Adrenal gland (tissue), 12 donors: ENCODE results near the gene FAR2. TPM values are rescaled to one million over a fixed set of nuclear protein-coding genes. Genes with fewer than 3 reads are reported as not detected.

ENCODE experiments used
- DNase-seq, 7 donors: peaks; one replicate each; pipeline ENCODE4 v3.0.0-alpha.2; 2019 to 2020
- H3K27ac ChIP-seq, 5 donors: fragments of 200-600 bp; sonication (generic) in 4 of 5; 1 replicate in 3 of 5; 2 replicates in 2 of 5; pipeline versions ENCODE4 v1.5.1 to v1.8.0; 2016 to 2020; ENCODE audit warnings: mild to moderate bottlenecking in 1 of 5
- H3K27me3 ChIP-seq: fragments of 200-600 bp; 2 replicates; pipeline ENCODE4 v1.8.0; 2021
- H3K36me3 ChIP-seq, 2 donors: fragments of 200-600 bp; replicated peaks in 1 of 2; 1 replicate in 1 of 2; 2 replicates in 1 of 2; pipeline versions ENCODE4 v1.5.1 to v1.8.0; 2018 to 2022
- H3K4me1 ChIP-seq, 2 donors: fragments of 200-600 bp; replicated peaks in 1 of 2; 1 replicate in 1 of 2; 2 replicates in 1 of 2; pipeline versions ENCODE4 v1.5.1 to v1.8.0; 2018 to 2021
- H3K4me3 ChIP-seq, 4 donors: fragments of 200-600 bp; sonication (generic) in 3 of 4; one replicate each; pipeline ENCODE4 v1.5.1; 2016 to 2018
- H3K9me3 ChIP-seq, 3 donors: fragments of 200-600 bp; sonication (generic) in 1 of 3; replicated peaks in 1 of 3; 1 replicate in 2 of 3; 2 replicates in 1 of 3; pipeline versions ENCODE4 v1.5.1 to v1.8.0; 2016 to 2021
- POLR2A ChIP-seq, 2 donors: fragments of 450-650 bp; IDR thresholded peaks; one replicate each; pipeline ENCODE4 v1.6.1; 2017; ENCODE audit warnings: antibody characterized with exemption in 2 of 2, mild to moderate bottlenecking in 2 of 2, moderate library complexity in 1 of 2
- WGBS, 4 donors: extraction: QIAGEN DNeasy Blood & Tissue Kit in 2 of 4; methylation state at CpG; one replicate each; pipeline versions ENCODE4 v1.1.5 to v1.1.7; 2013 to 2017; 5-methylcytosine and 5-hydroxymethylcytosine counted together
- intact Hi-C, 2 donors: fragments of 100-400 bp; cut with DNase I; formaldehyde crosslinking; loops; one replicate each; pipeline versions ENCODE4 v1.14.1 to v1.15.0; 2022 to 2023
- polyA plus RNA-seq, 3 donors: library from polyadenylated mRNA; stranded (reverse); fragments of 200-250 nt in 2 of 3; fragments of 350-450 nt in 1 of 3; fragmentation: Illumina TruSeq in 1 of 3; extraction: RNeasy Lipid Tissue Mini Kit (QIAGEN cat#74804) in 1 of 3; gene quantifications; one replicate each; pipeline ENCODE4 v1.2.3, GENCODE V29; 2013 to 2014
- total RNA-seq, 9 donors: library from RNA; depleted of rRNA in 4 of 9; stranded (reverse); fragments of >200 nt in 4 of 9; fragments of 120-200 nt in 1 of 9; fragmentation: NEBNext Ultra II Directional in 1 of 9; extraction: Animal tissue kit (Norgen Biotek cat#: 25700) in 1 of 9; gene quantifications; one replicate each; pipeline versions ENCODE4 v1.1.0 to v1.2.4, GENCODE V29; 2013 to 2023
- TF ChIP-seq, protein P1 (sequence below), 6 experiments: fragments of 450-650 bp in 4 of 6; fragments of 200-600 bp in 2 of 6; sonication (generic) in 1 of 6; IDR thresholded peaks; 1 replicate in 5 of 6; 2 replicates in 1 of 6; pipeline versions ENCODE4 v1.5.1 to v1.8.0; 2016 to 2021; ENCODE audit warnings: antibody characterized with exemption in 6 of 6, mild to moderate bottlenecking in 2 of 6, moderate library complexity in 1 of 6
- donor health status: healthy with polysubstance abuse.
- donor health status: Bipolar disorder and iron deficiency.
- donor health status: DM: yes; HTN: yes; CAD: no.
- donor health status: DM: no; HTN: no; CAD: no.
- donor health status: DM: no; HTN: no; CAD: no.
- donor health status: DM: yes; HTN: yes; CAD: no.

The FAR2 gene
- total and polyA plus RNA-seq, 12 donors: 1.9 to 10.3 (median 4.9) TPM

DNA sequence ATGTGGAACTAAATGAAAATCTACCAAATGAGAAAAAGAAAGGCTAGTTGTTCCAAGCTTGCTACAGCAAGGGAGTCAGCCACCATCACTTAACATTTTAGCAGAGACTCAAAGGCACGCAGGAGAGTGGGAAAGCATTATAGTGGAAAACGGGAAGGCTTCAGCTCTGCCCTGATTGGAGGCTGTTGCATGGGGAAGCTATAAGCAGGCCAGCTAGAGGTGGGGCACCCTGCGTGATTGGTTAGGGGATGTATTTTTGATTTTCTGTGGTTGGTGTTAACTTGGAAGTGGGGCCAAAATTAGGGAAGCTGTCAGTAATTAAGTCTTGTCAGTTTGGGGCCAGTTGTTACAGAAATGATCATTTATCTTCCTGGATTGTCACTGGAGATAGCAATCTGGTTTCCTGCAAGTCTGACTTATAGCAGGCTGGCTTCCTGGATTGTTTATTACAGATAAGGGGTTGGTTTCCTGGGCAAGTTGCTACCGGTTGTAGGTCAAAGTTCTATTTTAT, 93.9 kb downstream of the FAR2 start:
- H3K36me3 ChIP-seq: no peaks in the 10 kb centered on the region
- 45 to 65% (median 50%) methylated on average over 4 of the region's 4 CpGs for WGBS, 4 donors
- H3K9me3 ChIP-seq: no peaks in the 10 kb centered on the region
- H3K4me3 ChIP-seq: no peak overlapping the region
- intact Hi-C loops: no loop called here
- peak overlapping the region in 2 of 5 donors; percentile 46 to 57 for H3K27ac ChIP-seq
- H3K4me1 ChIP-seq: peaks cover 0 to 5% of the 10 kb centered on the region in 2 donors
- TF ChIP-seq POLR2A (IDR thresholded peaks at IDR 0.05): no peak
- TF ChIP-seq, protein P1, sequence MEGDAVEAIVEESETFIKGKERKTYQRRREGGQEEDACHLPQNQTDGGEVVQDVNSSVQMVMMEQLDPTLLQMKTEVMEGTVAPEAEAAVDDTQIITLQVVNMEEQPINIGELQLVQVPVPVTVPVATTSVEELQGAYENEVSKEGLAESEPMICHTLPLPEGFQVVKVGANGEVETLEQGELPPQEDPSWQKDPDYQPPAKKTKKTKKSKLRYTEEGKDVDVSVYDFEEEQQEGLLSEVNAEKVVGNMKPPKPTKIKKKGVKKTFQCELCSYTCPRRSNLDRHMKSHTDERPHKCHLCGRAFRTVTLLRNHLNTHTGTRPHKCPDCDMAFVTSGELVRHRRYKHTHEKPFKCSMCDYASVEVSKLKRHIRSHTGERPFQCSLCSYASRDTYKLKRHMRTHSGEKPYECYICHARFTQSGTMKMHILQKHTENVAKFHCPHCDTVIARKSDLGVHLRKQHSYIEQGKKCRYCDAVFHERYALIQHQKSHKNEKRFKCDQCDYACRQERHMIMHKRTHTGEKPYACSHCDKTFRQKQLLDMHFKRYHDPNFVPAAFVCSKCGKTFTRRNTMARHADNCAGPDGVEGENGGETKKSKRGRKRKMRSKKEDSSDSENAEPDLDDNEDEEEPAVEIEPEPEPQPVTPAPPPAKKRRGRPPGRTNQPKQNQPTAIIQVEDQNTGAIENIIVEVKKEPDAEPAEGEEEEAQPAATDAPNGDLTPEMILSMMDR (IDR thresholded peaks at IDR 0.05): no peak
- H3K27me3 ChIP-seq: no peaks in the 10 kb centered on the region
- DNase-seq: peak in 1 of 7 donors; percentile 5

DNA sequence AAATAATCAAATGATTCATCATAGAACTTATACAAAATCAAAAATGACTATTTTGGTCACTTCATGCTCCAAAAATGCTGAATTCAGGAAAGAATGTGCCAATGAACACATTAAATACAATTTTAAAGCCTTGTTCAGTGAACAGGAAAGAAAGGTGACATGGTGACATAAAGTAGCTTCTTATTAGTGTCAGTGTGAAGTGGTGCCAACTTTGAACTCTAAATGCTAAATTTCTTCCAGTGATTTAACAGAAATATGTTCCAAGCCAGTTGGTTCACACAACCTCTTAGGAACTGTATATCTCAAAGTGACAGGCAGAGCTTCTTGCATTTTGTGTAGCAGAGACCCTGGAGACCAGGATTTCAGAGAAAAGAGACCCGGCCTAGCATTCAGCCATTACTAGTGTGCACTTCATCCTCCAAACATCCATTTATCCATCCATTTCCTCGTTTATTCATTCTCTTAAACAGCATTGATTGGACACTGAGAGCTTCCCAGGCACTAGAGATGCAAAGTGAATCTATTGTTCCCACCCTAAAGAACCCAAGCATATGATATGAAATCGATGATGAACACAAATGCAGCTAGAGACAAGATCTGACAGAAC, 95.2 kb downstream of the FAR2 start:
- DNase-seq: no peak
- WGBS, 4 donors: 86 to 94% (median 91%) methylated on average over 3 of the region's 3 CpGs
- Histone ChIP-seq H3K36me3 (no peaks in the 10 kb centered on the region), H3K4me3 (no peak overlapping the region), H3K27ac (no peak overlapping the region), H3K27me3 (no peaks in the 10 kb centered on the region), H3K4me1 (peaks cover 0 to 5% of the 10 kb centered on the region in 2 donors), H3K9me3 (no peaks in the 10 kb centered on the region)
- intact Hi-C loops: no loop called here
- TF ChIP-seq, protein P1 (IDR thresholded peaks at IDR 0.05): no peak
- TF ChIP-seq POLR2A (IDR thresholded peaks at IDR 0.05): no peak

DNA sequence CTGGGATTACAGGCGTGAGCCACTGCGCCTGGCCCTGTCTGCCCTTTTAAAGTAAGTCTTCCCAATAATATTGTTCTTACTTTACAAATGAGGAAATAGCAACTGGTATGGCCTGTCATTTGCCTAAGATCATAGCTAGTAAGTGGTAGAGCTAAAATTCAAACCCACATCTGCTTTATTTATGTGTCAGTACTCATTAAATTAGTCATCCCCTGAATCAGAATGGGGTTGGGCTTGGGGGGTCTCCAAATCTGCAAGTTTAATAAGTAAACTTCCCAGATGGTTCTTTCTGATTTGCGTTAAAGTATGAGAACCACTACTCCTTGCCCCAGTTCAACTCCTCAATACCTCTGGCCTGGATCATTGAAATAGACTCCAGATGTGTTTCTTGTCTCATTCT, 96.2 kb downstream of the FAR2 start:
- intact Hi-C loops: no loop called here
- no peaks in the 10 kb centered on the region for H3K27me3 ChIP-seq
- no peak overlapping the region for H3K27ac ChIP-seq
- TF ChIP-seq POLR2A (IDR thresholded peaks at IDR 0.05): no peak
- TF ChIP-seq, protein P1 (IDR thresholded peaks at IDR 0.05): no peak
- no peak for DNase-seq
- H3K4me3 ChIP-seq: no peak overlapping the region
- H3K4me1 ChIP-seq: peaks cover 0 to 5% of the 10 kb centered on the region in 2 donors
- 84 to 97% (median 93%) methylated on average over 3 of the region's 3 CpGs for WGBS, 4 donors
- H3K36me3 ChIP-seq: no peaks in the 10 kb centered on the region
- no peaks in the 10 kb centered on the region for H3K9me3 ChIP-seq

DNA sequence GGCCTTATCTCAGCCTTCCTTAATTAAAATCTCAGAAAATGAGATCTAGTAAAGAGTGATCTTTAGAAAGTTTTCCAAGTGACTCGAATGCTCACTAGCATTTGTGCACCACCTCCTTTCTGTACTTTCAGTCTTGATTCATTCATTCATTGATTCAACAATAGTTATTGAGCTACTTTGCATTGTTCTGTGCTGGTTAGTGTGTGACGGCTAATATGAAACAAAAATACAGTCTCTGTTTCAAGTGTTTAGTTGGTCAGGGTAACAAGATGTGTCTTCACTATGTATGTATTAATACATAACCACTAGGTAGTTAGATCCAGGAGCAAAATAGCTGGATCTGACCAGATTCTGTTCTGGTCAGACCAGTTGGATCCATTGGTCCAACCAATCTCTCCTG, 100.9 kb downstream of the FAR2 start:
- H3K9me3 ChIP-seq: no peaks in the 10 kb centered on the region
- no peaks in the 10 kb centered on the region for H3K27me3 ChIP-seq
- TF ChIP-seq, protein P1 (IDR thresholded peaks at IDR 0.05): no peak
- TF ChIP-seq POLR2A (IDR thresholded peaks at IDR 0.05): no peak
- no peak overlapping the region for H3K27ac ChIP-seq
- intact Hi-C loops: no loop called here
- no peak overlapping the region for H3K4me3 ChIP-seq
- H3K36me3 ChIP-seq: no peaks in the 10 kb centered on the region
- H3K4me1 ChIP-seq: no peaks in the 10 kb centered on the region
- no peak for DNase-seq
- WGBS, 4 donors: 80 to 95% (median 90%) methylated on average over 2 of the region's 2 CpGs
